DOHH2 (cell line): ENCODE results near the gene C17orf100.
"Not testable (repeated sequence)": the region's sequence is repeated elsewhere in the genome, so short reads cannot be mapped to it uniquely, and the experiment has no call there.

Source experiments
- H3F3A ChIP-seq: fragments of 200-600 bp; sonication (generic), shearing (Covaris generic); 2 replicates; pipeline ENCODE4 v1.6.0; 2016; ENCODE audit warnings: antibody characterized with exemption, mild to moderate bottlenecking; ENCODE audit not compliant: control insufficient read depth, insufficient read depth
- H3K27ac ChIP-seq: fragments of 200-600 bp; sonication (generic); 2 replicates; pipeline ENCODE4 v1.5.1; 2014; ENCODE audit warnings: low read depth, mild to moderate bottlenecking, low read length, moderate library complexity
- H3K27me3 ChIP-seq: fragments of 200-600 bp; sonication (generic); 2 replicates; pipeline ENCODE4 v1.6.1; 2014; ENCODE audit warnings: mild to moderate bottlenecking, low read length, mixed read lengths; ENCODE audit not compliant: control insufficient read depth
- H3K36me3 ChIP-seq: fragments of 200-600 bp; sonication (generic); 2 replicates; pipeline ENCODE4 v1.6.1; 2014; ENCODE audit warnings: mild to moderate bottlenecking, low read length, moderate library complexity, mixed read lengths; ENCODE audit not compliant: control insufficient read depth
- H3K4me1 ChIP-seq: fragments of 200-600 bp; sonication (generic); 2 replicates; pipeline ENCODE4 v1.6.1; 2014; ENCODE audit warnings: mild to moderate bottlenecking, low read length, mixed read lengths; ENCODE audit not compliant: control insufficient read depth
- H3K4me2 ChIP-seq: fragments of 200-600 bp; sonication (generic); 2 replicates; pipeline ENCODE4 v1.6.0; 2014; ENCODE audit warnings: mild to moderate bottlenecking, low read length, moderate library complexity
- H3K4me3 ChIP-seq: fragments of 200-600 bp; sonication (generic); 2 replicates; pipeline ENCODE4 v1.5.1; 2014; ENCODE audit warnings: mild to moderate bottlenecking, low read length, mixed read lengths
- H3K79me2 ChIP-seq: fragments of 200-600 bp; sonication (generic); 2 replicates; pipeline ENCODE4 v1.6.1; 2014; ENCODE audit warnings: mild to moderate bottlenecking, low read length, mixed read lengths; ENCODE audit not compliant: control insufficient read depth
- H3K9me2 ChIP-seq: fragments of 200-600 bp; sonication (generic); replicated peaks from 2 replicates; pipeline ENCODE4 v1.6.1; 2014; ENCODE audit warnings: mild to moderate bottlenecking, low read length, mixed read lengths; ENCODE audit not compliant: control insufficient read depth
- H3K9me3 ChIP-seq: fragments of 200-600 bp; sonication (generic); 2 replicates; pipeline ENCODE4 v1.6.1; 2014; ENCODE audit warnings: antibody characterized with exemption, low read length, mixed read lengths; ENCODE audit not compliant: control insufficient read depth, insufficient read depth
- H4K20me1 ChIP-seq: fragments of 200-600 bp; sonication (generic); 2 replicates; pipeline ENCODE4 v1.6.0; 2014; ENCODE audit warnings: low read depth, mild to moderate bottlenecking, antibody characterized with exemption, low read length, moderate library complexity; ENCODE audit not compliant: control insufficient read depth, insufficient read depth
- EZH2phosphoT487 ChIP-seq: fragments of 200-600 bp; sonication (generic); IDR thresholded peaks from 2 replicates; pipeline ENCODE4 v1.6.1; 2017; ENCODE audit warnings: borderline replicate concordance, mild to moderate bottlenecking, antibody characterized with exemption, low read length, moderate library complexity, mixed read lengths
- TF ChIP-seq, protein P1 (sequence below): fragments of 200-600 bp; sonication (generic); IDR thresholded peaks from one replicate; pipeline ENCODE4 v1.5.1; 2014; ENCODE audit warnings: antibody characterized with exemption, mild to moderate bottlenecking, low read depth, low read length; ENCODE audit not compliant: poor library complexity, severe bottlenecking

C17orf100 gene

DNA sequence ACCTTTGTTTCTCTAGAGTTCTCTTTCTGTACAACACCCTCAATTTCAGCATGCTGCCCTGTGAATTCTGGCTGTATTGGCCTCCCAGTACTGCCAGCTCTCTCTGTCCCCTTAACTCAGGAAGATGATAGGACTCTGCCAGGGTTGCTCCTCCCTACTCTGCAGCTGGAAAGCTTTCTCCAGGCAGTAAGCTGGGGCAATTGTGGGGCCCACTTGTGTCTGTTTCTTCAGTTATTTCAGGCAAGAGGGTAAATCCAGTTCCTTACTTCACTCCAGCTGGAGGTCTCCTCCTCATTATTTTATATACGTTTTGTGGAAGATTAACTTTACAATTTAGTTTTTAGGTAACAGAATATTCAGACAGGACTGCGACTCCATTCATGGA, 9.9 kb downstream of the C17orf100 start:
- Histone ChIP-seq H3K9me3 (no peaks in the 10 kb centered on the region), H3K79me2 (peaks cover 8% of the 10 kb centered on the region), H3K36me3 (no peaks in the 10 kb centered on the region), H3K4me2 (peak overlapping the region; percentile 87), H3K9me2 (no peaks in the 10 kb centered on the region), H3K4me3 (peak overlapping the region; percentile 59), H4K20me1 (no peaks in the 10 kb centered on the region), H3K27me3 (no peaks in the 10 kb centered on the region), H3K27ac (peak overlapping the region; percentile 70), H3K4me1 (peaks cover 47% of the 10 kb centered on the region), H3F3A (peaks cover 5% of the 10 kb centered on the region)
- TF ChIP-seq EZH2phosphoT487, result no peak
- TF ChIP-seq, protein P1, sequence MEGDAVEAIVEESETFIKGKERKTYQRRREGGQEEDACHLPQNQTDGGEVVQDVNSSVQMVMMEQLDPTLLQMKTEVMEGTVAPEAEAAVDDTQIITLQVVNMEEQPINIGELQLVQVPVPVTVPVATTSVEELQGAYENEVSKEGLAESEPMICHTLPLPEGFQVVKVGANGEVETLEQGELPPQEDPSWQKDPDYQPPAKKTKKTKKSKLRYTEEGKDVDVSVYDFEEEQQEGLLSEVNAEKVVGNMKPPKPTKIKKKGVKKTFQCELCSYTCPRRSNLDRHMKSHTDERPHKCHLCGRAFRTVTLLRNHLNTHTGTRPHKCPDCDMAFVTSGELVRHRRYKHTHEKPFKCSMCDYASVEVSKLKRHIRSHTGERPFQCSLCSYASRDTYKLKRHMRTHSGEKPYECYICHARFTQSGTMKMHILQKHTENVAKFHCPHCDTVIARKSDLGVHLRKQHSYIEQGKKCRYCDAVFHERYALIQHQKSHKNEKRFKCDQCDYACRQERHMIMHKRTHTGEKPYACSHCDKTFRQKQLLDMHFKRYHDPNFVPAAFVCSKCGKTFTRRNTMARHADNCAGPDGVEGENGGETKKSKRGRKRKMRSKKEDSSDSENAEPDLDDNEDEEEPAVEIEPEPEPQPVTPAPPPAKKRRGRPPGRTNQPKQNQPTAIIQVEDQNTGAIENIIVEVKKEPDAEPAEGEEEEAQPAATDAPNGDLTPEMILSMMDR, result no peak

- H3K27ac ChIP-seq, H3F3A ChIP-seq, H3K79me2 ChIP-seq, H3K9me2 ChIP-seq, H3K4me3 ChIP-seq, H3K4me2 ChIP-seq, H4K20me1 ChIP-seq, H3K27me3 ChIP-seq, H3K9me3 ChIP-seq, H3K36me3 ChIP-seq: not testable (repeated sequence)
- H3K4me1 ChIP-seq, result peaks cover 37% of the 10 kb centered on the region
These were observed 11.6 kb downstream of the C17orf100 start for GRCh38 chr17:6663200-6663599.

- TF ChIP-seq, protein P1, result peak; percentile 88
- no peak for TF ChIP-seq EZH2phosphoT487
- Histone ChIP-seq H3K4me2 (no peak overlapping the region), H3K36me3 (no peaks in the 10 kb centered on the region), H3F3A (0 out of 2 replicates have a peak, but pooled peaks cover under 1% of the 10 kb centered on the region), H3K4me3 (no peak overlapping the region), H4K20me1 (peaks cover 2% of the 10 kb centered on the region; the same call in 1 of the 2 replicates), H3K4me1 (peaks cover 17% of the 10 kb centered on the region), H3K79me2 (no peaks in the 10 kb centered on the region), H3K27ac (no peak overlapping the region), H3K9me3 (no peaks in the 10 kb centered on the region), H3K27me3 (no peaks in the 10 kb centered on the region), H3K9me2 (no peaks in the 10 kb centered on the region)
These were observed 14.5 kb downstream of the C17orf100 start for GRCh38 chr17:6666077-6666521.

DNA sequence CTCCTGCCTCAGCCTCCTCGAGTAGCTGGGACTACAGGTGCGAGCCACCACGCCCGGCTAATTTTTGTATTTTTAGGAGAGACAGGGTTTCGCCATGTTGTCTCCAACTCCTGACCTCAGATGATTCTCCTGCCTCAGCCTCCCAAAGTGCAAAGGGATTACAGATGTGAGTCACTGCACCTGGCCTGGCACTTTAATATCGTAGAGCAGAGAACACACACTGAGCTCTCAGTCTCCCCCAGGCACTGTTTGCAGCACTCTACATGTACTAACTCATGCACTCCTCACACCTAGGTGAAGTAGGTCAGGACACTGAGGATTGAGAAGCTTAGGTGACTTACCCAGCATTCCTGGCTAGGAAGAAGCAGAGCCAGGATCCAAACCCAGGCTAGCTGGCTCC, 15.0 kb downstream of the C17orf100 start:
- Histone ChIP-seq H3K27me3 (no peaks in the 10 kb centered on the region), H3K79me2 (no peaks in the 10 kb centered on the region), H3K27ac (no peak overlapping the region), H4K20me1 (peaks cover 3% of the 10 kb centered on the region; the same call in 1 of the 2 replicates), H3K4me2 (no peak overlapping the region), H3K36me3 (no peaks in the 10 kb centered on the region), H3K9me2 (no peaks in the 10 kb centered on the region), H3K9me3 (no peaks in the 10 kb centered on the region), H3K4me3 (no peak overlapping the region), H3K4me1 (peaks cover 12% of the 10 kb centered on the region), H3F3A (no peaks in the 10 kb centered on the region)
- TF ChIP-seq, protein P1, result no peak
- no peak for TF ChIP-seq EZH2phosphoT487
